ENCODE results near the gene SHLD2. TPM values are rescaled to one million over a fixed set of nuclear protein-coding genes. Genes with fewer than 3 reads are reported as not detected.
"Not testable (repeated sequence)": the region's sequence is repeated elsewhere in the genome, so short reads cannot be mapped to it uniquely, and the experiment has no call there.

Gene SHLD2
- total RNA-seq, 1 experiment from 2014 or later, result 45.2 TPM

GRCh38 chr10:87084291-87084782 lies 10.7 kb upstream of the SHLD2 start:
- H3K36me3 ChIP-seq (ENCODE audit: control insufficient read depth, insufficient read depth, low read length); in situ Hi-C loops (cut with HindIII; ENCODE audit: low pct_unique_long_range_greater_than_20kb, low sequenced_read_pairs); H3K27ac ChIP-seq (ENCODE audit: low read length); H3K27me3 ChIP-seq (ENCODE audit: control insufficient read depth, insufficient read depth, low read length); H3K9me3 ChIP-seq (ENCODE audit: control insufficient read depth, insufficient read depth, low read depth, low read length); intact Hi-C loops (cut with micrococcal nuclease; ENCODE audit: unreplicated experiment); DNase-seq (ENCODE audit: low read depth, low spot score); H3K4me1 ChIP-seq (ENCODE audit: control insufficient read depth, insufficient read depth, low read length); BruUV-seq (replicated peaks); POLR2A ChIA-PET; H3K4me3 ChIP-seq (ENCODE audit: low read depth in 2 of 2, low read length in 2 of 2); CTCF ChIA-PET; ATAC-seq: not testable (repeated sequence)

GRCh38 chr10:87085537-87085936 lies 9.5 kb upstream of the SHLD2 start:
- POLR2A ChIA-PET, result no interaction called here
- no peaks in the 10 kb centered on the region for H3K9me3 ChIP-seq (ENCODE audit: control insufficient read depth, insufficient read depth, low read depth, low read length)
- no peak overlapping the region for H3K27ac ChIP-seq (ENCODE audit: low read length)
- H3K4me3 ChIP-seq (ENCODE audit: low read depth in 2 of 2, low read length in 2 of 2), result no peak overlapping the region
- ATAC-seq, result no peak
- BruUV-seq (replicated peaks), result no TSS peak
- CTCF ChIA-PET, result interaction anchor here (0.7 kb wide), 1 partner anchor 127 kb away, joined by 5 read pairs; the partner anchor contains the start of gene SNCG
- H3K36me3 ChIP-seq (ENCODE audit: control insufficient read depth, insufficient read depth, low read length), result no peaks in the 10 kb centered on the region
- H3K4me1 ChIP-seq (ENCODE audit: control insufficient read depth, insufficient read depth, low read length), result peaks cover 10% of the 10 kb centered on the region; the same call in 1 of the 2 replicates
- intact Hi-C loops (cut with micrococcal nuclease; ENCODE audit: unreplicated experiment) (no loop called here), in situ Hi-C loops (cut with HindIII; ENCODE audit: low pct_unique_long_range_greater_than_20kb, low sequenced_read_pairs) (no loop called here)
- no peaks in the 10 kb centered on the region for H3K27me3 ChIP-seq (ENCODE audit: control insufficient read depth, insufficient read depth, low read length)
- no peak for TF ChIP-seq POLR2AphosphoS5 (IDR thresholded peaks at IDR 0.05; ENCODE audit: low read depth, low read length)
- TF ChIP-seq, protein P1, sequence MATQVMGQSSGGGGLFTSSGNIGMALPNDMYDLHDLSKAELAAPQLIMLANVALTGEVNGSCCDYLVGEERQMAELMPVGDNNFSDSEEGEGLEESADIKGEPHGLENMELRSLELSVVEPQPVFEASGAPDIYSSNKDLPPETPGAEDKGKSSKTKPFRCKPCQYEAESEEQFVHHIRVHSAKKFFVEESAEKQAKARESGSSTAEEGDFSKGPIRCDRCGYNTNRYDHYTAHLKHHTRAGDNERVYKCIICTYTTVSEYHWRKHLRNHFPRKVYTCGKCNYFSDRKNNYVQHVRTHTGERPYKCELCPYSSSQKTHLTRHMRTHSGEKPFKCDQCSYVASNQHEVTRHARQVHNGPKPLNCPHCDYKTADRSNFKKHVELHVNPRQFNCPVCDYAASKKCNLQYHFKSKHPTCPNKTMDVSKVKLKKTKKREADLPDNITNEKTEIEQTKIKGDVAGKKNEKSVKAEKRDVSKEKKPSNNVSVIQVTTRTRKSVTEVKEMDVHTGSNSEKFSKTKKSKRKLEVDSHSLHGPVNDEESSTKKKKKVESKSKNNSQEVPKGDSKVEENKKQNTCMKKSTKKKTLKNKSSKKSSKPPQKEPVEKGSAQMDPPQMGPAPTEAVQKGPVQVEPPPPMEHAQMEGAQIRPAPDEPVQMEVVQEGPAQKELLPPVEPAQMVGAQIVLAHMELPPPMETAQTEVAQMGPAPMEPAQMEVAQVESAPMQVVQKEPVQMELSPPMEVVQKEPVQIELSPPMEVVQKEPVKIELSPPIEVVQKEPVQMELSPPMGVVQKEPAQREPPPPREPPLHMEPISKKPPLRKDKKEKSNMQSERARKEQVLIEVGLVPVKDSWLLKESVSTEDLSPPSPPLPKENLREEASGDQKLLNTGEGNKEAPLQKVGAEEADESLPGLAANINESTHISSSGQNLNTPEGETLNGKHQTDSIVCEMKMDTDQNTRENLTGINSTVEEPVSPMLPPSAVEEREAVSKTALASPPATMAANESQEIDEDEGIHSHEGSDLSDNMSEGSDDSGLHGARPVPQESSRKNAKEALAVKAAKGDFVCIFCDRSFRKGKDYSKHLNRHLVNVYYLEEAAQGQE (IDR thresholded peaks at IDR 0.05; ENCODE audit: insufficient read depth in 1 of 2, low read depth in 2 of 2, low read length in 1 of 2), result no peak
- TF ChIP-seq, protein P2, sequence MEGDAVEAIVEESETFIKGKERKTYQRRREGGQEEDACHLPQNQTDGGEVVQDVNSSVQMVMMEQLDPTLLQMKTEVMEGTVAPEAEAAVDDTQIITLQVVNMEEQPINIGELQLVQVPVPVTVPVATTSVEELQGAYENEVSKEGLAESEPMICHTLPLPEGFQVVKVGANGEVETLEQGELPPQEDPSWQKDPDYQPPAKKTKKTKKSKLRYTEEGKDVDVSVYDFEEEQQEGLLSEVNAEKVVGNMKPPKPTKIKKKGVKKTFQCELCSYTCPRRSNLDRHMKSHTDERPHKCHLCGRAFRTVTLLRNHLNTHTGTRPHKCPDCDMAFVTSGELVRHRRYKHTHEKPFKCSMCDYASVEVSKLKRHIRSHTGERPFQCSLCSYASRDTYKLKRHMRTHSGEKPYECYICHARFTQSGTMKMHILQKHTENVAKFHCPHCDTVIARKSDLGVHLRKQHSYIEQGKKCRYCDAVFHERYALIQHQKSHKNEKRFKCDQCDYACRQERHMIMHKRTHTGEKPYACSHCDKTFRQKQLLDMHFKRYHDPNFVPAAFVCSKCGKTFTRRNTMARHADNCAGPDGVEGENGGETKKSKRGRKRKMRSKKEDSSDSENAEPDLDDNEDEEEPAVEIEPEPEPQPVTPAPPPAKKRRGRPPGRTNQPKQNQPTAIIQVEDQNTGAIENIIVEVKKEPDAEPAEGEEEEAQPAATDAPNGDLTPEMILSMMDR (IDR thresholded peaks at IDR 0.05), result no peak
- TF ChIP-seq SIN3A (IDR thresholded peaks at IDR 0.05; ENCODE audit: borderline replicate concordance, insufficient read depth, low read depth, low read length), result no peak
- no peak for TF ChIP-seq TCF7L2 (IDR thresholded peaks at IDR 0.05; ENCODE audit: low read depth, low read length)
- no peak for DNase-seq (ENCODE audit: low read depth, low spot score)

GRCh38 chr10:87089746-87090145 lies 5.3 kb upstream of the SHLD2 start:
- ATAC-seq, result no peak
- ChIA-PET POLR2A (no interaction called here), CTCF (no interaction called here)
- Histone ChIP-seq H3K27ac (ENCODE audit: low read length) (no peak overlapping the region), H3K36me3 (ENCODE audit: control insufficient read depth, insufficient read depth, low read length) (no peaks in the 10 kb centered on the region), H3K27me3 (ENCODE audit: control insufficient read depth, insufficient read depth, low read length) (no peaks in the 10 kb centered on the region), H3K4me1 (ENCODE audit: control insufficient read depth, insufficient read depth, low read length) (peaks cover 20% of the 10 kb centered on the region), H3K9me3 (ENCODE audit: control insufficient read depth, insufficient read depth, low read depth, low read length) (no peaks in the 10 kb centered on the region), H3K4me3 (ENCODE audit: low read depth in 2 of 2, low read length in 2 of 2) (no peak overlapping the region)
- no TSS peak for BruUV-seq (replicated peaks)
- no peak for DNase-seq (ENCODE audit: low read depth, low spot score)
- in situ Hi-C loops (cut with HindIII; ENCODE audit: low pct_unique_long_range_greater_than_20kb, low sequenced_read_pairs) (no loop called here), intact Hi-C loops (cut with micrococcal nuclease; ENCODE audit: unreplicated experiment) (loop anchor here (5.0 kb wide), 1 partner anchor 117 kb away; no protein-coding TSS in a partner anchor)
- TF ChIP-seq SIN3A (IDR thresholded peaks at IDR 0.05; ENCODE audit: borderline replicate concordance, insufficient read depth, low read depth, low read length) (no peak), TCF7L2 (IDR thresholded peaks at IDR 0.05; ENCODE audit: low read depth, low read length) (no peak), POLR2AphosphoS5 (IDR thresholded peaks at IDR 0.05; ENCODE audit: low read depth, low read length) (no peak)
- TF ChIP-seq, protein P2 (IDR thresholded peaks at IDR 0.05), result no peak
- TF ChIP-seq, protein P1 (IDR thresholded peaks at IDR 0.05; ENCODE audit: insufficient read depth in 1 of 2, low read depth in 2 of 2, low read length in 1 of 2), result no peak
